HL-60 (cell line): ENCODE data around the gene DAZAP1.

Experiments used
- DNase-seq, 2 experiments: peaks; one replicate each; pipeline ENCODE4 v3.0.0-alpha.2; 2010 to 2020; ENCODE audit warnings: low read depth in 1 of 2, low spot score in 1 of 2
- H3K27ac ChIP-seq: fragments of 250-450 bp; sonication (Bioruptor Pico); replicated peaks from 2 replicates; pipeline ENCODE4 v1.5.1; 2020; ENCODE audit warnings: mild to moderate bottlenecking, moderate library complexity
- H3K27me3 ChIP-seq: fragments of 250-450 bp; sonication (Bioruptor Pico); 2 replicates; pipeline ENCODE4 v1.5.1; 2021; ENCODE audit warnings: mild to moderate bottlenecking, moderate library complexity; ENCODE audit not compliant: insufficient read depth, poor library complexity, severe bottlenecking
- H3K4me3 ChIP-seq: replicated peaks from 2 replicates; pipeline ENCODE4 v1.5.1; 2011; ENCODE audit warnings: mild to moderate bottlenecking, control low read depth, low read length; ENCODE audit not compliant: insufficient read depth
- CTCF ChIP-seq: IDR thresholded peaks from one replicate; pipeline ENCODE4 v1.5.1; 2011; ENCODE audit warnings: low read length, control low read depth, inconsistent platforms; ENCODE audit not compliant: insufficient read depth
- GABPA ChIP-seq: IDR thresholded peaks from 2 replicates; pipeline ENCODE4 v1.6.1; 2012; ENCODE audit warnings: low read depth
- POLR2AphosphoS5 ChIP-seq: IDR thresholded peaks from 2 replicates; pipeline ENCODE4 v1.6.1; 2012; ENCODE audit warnings: low read depth
- REST ChIP-seq: IDR thresholded peaks from 2 replicates; pipeline ENCODE4 v1.6.1; 2012; ENCODE audit warnings: low read depth; ENCODE audit not compliant: insufficient replicate concordance
- SPI1 ChIP-seq: IDR thresholded peaks from 2 replicates; pipeline ENCODE4 v1.6.1; 2012; ENCODE audit warnings: low read depth, mild to moderate bottlenecking, borderline replicate concordance

The DAZAP1 gene

GRCh38 chr19:1483131-1483978 is 76.0 kb downstream of the DAZAP1 start:
- Histone ChIP-seq H3K27me3 (no peaks in the 10 kb centered on the region), H3K4me3 (no peak overlapping the region), H3K27ac (no peak overlapping the region)
- TF ChIP-seq POLR2AphosphoS5 (no peak), REST (no peak), GABPA (no peak), SPI1 (no peak), CTCF (no peak)
- no peak for DNase-seq

GRCh38 chr19:1483979-1484428 is 76.6 kb downstream of the DAZAP1 start:
- H3K4me3 ChIP-seq: no peak overlapping the region
- DNase-seq: no peak
- TF ChIP-seq REST (no peak), POLR2AphosphoS5 (no peak), SPI1 (no peak), CTCF (no peak)
- H3K27me3 ChIP-seq: no peaks in the 10 kb centered on the region
- no peak overlapping the region for H3K27ac ChIP-seq
